NCI-H1105 (cell line): ENCODE measurements around the gene MBOAT1.
"Not testable (repeated sequence)": the region's sequence is repeated elsewhere in the genome, so short reads cannot be mapped to it uniquely, and the experiment has no call there.

Experiments used
- DNase-seq: peaks from one replicate; lab custom pipeline; 2025; lab: John Stamatoyannopoulos, UW

Gene MBOAT1

DNA sequence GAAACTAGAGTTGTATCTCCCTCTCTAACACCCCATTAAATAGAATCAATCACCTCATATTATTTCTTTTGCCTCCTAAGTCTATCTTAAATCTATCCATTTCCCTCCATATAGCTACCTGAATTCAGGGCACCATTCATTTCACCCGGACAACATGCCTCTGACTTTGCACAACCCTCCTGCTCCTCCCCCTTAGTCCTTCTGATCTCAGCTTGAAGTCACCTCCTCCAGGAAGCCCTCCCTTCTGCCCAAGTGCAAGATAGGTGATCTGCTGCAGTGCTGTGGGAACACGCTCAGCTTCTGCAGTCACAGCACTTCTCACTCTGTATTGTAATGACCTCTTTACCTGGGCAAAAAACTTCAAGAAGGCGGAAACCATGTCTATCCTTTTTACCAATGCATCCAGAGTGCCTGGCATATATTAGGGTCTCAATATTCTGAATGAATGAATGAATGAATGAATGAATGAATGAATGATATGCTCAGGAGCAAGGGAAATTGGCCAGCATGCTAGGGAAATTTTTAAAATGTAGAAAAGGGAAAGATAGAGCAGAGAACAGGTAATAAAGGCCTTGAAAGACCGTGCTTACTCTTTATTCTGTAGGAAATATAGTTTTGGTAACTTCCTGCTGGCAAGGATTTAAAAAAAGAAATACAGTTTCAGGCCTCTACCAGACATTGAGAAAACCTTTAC lies 41.7 kb downstream of the MBOAT1 start:
- DNase-seq: no peak

DNA sequence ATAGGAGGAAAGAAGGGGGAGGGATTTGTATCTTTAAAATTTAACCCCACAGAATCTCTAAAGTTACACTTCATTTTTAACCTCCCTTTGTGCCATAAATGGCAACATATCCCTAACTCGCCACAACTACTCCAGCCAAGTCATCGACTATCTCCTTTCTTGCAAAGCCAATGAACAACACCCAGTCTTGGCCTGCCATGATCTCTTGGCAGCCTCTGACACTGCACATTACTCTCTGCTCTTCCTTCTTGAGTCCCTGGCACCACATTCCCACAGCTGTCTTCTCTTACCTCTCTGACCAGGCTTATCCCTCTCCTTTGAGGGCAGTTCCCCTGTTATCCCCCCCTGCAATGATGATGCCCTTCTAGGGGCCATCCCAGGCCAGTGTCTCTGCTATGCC lies 42.5 kb downstream of the MBOAT1 start:
- no peak for DNase-seq

DNA sequence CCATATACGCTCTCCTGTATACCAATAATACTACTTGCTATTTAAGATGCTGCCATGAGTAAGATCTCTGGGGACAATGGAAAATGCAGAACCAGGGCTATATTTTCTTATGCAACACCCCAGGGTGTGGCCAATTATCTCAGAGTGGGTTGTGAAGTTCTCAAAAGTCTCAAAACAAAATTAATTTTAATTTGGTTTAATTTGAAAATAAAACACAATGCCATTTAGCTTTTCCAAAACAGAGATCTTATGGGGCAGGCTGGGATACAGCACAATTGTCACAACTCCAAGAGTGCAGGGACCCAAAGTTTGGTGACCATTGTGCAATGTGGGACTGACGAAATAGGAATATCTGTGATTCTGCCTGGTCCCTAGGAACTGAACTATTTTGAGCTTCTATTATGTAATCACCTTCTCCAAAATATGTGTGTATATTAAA lies 43.1 kb downstream of the MBOAT1 start:
- no peak for DNase-seq

DNA sequence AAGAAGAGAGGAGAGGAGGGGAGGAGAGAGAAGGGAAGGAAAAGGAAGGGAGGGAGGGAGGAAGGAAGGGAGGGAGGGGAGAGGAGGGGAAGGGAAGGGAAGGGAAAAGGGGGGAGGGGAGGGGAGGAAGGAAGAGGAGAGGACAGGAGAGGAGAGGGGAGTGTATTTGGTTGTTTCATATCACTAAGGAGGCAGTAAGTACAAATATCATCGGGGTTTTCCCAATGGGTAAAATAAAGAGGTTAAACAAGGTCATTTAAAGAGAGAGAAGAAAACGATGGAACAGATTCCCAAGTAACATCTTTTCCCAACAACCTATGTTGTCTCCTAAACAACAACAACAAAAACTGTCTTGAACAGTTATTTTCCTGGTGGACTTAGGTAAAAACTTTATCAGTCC lies 43.6 kb downstream of the MBOAT1 start:
- no peak for DNase-seq

DNA sequence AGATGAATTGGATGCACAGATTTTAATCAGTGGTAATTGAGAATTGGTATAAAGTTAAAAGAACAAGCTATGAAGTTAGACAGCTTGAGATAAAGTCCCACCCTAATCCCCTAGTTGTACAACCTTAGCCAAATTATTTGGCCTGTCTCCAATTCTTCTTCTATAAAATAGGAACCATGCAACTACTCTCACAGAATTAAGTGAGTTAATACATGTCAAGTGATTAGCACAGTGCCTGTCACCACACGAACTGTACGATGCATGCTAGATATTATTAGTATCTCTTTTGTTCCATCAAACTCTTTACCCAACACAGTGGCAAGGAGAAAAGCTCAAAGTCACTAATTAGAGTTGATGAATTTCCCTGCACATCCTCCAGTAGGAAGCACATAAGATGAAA lies 44.7 kb downstream of the MBOAT1 start:
- no peak for DNase-seq

DNA sequence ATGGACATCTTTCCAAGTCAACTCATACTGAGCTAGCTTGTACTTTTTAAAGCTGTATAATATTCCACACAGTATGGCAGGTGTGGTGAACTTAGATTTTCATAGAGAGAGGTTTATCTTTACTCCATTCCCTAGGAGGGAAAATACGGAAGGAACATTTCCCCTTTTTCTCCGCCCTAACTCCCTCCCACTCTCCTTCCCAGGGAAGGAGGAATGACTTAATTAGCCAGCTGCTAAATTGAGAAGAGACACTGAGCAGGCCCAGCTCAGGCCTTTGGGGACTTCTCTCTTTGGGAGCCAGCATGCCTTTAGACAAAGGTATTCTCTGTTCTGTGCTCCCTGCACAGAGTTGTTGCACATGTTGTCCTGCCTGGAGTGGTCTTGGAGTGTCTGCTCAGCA lies 46.1 kb downstream of the MBOAT1 start:
- DNase-seq: no peak

DNA sequence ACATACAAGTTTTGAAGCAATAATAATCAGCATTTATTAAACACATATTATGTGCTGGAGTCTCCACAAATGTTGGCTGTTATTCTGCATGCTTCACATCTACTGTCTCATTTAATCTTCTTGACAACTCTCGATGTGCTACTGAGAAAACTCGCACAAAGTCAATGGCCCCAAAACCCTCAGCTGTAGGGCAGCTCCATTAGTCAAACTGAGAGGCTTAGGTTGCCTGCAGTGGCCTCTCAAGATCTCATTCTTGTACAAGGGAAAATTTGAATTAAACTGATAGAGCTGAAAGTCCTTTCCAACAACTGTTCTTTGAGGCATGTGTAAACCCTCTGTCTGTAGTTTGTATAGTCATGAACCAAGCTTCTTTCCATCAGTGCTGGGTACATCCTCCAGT lies 49.8 kb downstream of the MBOAT1 start:
- DNase-seq: no peak

DNA sequence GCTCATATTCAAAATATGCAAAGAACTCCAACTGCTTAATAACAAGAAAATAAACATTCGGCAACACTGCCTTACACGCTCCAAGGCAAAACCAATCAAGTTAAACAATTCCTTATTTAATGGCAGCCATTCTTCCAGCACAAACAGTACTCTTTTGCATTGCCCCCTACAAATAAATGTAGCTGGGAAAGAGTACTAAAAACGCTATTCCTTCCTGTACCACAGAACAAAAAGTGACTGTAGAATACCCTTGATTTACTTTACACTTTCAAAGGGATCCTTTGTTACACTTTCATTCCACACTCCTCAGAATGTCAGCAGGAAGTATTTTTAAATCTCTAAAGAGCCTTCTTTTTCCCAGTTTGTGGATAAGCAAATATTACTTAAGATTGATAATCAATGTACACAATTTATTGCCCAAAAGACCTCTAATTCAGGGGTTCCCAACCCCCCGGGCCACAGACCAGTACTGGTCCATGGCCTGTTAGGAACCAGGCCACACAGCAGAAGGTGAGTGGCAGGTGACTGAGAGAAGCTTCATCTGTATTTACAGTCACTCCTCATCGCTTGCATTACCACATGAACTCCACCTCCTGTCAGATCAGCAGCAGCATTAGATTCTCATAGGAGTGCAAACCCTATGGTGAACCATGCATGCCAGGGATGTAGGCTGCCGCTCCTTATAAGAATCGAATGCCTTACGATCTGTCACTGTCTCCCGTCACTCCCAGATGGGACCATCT lies 51.6 kb downstream of the MBOAT1 start:
- DNase-seq: no peak

DNA sequence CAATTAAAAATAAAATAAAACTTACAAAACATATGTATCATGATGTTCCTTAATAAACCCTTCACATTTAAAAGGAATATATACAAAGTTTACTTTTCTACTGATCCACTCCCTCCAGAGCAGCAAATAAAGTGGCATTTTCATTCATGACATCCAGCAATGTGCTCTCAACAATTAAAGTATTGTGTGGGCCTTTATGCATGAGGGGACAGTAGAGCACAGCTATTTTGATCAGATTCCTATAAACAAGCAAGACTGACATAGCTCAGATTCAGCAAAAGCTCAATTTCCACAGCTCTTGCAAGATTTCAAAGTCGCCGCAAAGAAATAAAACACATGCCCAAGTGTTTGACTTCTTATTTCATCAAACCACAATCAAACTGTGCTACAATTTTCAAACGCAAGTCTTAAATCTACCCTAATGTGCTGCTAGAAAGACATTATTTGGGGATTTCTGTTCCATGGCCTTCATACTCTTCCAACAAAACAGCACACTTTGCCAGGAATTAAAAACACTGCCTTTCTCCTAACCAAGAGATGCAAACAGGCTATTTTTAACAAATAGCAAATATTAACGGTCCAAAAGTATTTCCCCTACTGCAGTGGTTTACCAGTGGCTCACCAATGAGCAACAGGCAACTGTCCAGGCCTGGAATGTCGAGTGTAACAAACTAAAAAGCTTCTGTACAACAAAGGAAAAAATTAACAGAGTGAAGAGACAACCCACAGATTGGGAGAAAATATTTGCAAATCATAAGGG lies 52.3 kb downstream of the MBOAT1 start:
- no peak for DNase-seq

DNA sequence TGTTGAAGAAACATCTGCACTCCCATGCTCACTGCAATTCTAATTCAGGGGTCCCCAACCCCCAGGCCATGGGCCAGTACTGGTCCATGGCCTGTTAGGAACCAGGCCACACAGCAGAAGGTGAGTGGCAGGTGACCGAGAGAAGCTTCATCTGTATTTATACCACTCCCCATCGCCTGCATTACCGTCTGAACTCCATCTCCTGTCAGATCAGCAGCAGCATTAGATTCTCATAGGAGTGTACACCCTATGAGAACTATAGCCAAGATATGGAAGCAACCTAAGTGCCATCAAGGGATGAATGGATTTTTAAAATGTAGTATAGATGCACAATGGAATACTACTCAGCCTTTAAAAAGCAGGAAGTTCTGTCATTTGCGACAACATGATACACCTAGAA lies 53.2 kb downstream of the MBOAT1 start:
- no peak for DNase-seq

DNA sequence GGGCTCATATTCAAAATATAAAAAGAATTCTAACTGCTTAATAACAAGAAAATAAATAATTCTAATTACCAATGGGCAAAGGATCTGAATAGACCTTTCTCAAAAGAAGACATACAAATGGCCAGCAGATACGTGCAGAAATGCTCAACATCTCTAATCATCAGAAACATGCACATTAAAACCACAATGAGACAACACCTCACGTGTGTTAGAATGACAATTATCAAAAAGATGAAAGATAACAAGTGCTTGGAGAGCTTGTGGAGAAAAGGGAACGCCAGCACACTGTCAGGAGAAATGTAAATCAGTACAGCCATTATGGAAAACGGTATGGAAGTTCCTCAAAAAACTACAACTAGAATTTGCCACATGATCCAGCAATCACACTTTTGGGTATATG lies 53.6 kb downstream of the MBOAT1 start:
- no peak for DNase-seq

DNA sequence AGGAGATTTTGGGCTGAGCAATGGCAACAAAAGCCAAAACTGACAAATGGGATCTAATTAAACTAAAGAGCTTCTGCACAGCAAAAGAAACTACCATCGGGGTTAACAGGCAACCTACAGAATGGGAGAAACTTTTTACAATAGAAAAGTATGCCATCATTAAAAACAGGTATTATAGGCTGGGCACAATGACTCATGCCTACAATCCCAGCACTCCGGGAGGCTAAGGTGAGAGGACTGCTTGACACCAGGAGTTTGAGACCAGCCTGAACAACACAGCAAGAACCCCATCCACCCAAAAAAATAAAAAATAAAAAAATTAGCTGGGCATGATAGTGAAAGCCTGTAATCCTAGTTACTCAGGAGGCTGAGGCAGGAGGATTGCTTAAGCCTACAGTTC lies 55.4 kb downstream of the MBOAT1 start:
- DNase-seq: no peak

DNA sequence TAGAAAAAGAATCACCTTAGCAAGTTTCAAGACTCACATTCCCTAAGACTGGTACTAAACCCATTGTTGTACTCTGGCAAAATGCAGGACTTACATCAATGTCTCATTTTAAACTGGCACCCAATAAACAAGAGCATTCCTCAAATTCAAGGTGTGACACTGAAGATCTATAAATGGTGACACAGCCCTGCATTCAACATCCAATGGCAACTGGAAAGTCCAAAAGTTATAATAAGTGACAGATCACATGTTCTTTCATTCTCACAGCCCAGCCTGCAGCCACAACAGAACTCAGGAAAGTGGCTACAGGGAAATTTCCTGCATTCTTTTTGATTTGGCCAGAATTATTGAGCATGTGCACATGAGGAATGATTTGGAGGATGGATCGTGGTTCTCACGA lies 57.5 kb downstream of the MBOAT1 start:
- DNase-seq: no peak

DNA sequence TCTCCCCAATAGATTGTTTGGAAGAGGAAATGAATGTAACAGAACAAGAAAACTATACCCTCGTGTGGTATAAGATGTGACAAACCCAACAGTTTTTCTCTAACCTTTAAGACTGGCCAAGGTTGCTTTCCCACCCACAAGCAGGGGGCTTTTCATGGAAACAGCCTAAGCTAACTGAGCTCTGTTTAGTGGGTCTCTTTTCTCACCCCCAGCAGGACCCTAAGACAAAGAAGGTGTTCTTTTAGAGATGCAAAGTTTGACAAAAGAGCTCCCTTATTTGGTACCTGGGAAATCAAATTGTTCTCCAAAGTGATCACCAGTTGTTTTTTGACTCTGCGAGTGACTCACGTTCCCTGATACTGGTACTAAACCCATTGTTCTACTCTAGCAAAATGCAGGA lies 59.1 kb downstream of the MBOAT1 start:
- DNase-seq: no peak

DNA sequence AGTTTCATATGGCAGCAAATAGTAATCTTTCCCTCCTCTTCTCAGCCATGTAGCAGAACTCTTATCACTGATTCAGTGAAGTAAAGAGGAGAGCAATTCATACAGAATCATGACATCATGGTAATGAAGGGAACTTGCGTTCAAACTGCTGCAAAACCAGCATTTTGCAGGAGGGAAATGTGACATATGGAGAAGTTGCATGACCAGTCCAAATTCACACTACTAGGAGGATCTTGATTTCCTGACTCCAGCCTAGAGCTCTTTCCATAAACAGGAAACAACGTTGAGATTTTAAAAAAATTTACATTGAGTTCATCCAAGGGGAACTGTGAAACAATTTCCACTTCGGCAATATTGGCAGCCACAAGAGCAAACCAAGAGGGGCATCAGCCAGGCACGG lies 63.8 kb downstream of the MBOAT1 start:
- no peak for DNase-seq

DNA sequence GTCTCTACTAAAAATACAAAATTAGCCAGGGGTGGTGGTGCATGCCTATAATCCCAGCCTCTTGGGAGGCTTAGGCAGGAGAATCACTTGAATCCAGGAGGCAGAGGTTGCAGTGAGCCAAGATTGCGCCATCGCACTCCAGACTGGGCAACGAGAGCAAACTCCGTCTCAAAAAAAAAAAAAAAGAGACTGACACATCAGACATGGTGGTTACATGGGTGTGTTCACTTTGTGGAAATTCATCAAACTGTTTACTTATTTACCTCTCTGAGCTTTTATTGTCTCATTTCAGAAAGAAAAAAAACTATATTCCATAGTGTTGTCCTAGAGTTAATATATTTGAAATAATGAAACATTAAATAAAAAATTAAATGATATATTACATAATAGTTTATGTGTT lies 64.8 kb downstream of the MBOAT1 start:
- no peak for DNase-seq

DNA sequence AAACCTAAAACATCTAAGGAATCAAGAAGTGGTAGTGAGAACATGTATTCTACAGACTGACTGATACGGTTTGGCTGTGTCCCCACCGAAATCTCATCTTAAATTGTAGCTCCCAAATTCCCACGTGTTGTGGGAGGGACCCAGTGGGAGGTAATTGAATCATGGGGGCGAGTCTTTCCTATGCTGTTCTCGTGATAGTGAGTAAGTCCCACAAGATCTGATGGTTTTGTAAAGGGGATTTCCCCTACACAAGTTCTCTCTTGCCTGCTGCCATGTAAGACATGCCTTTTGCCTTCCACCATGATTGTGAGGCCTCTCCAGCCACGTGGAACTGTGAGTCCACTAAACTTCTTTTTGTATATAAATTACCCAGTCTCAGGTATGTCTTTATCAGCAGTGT lies 65.4 kb downstream of the MBOAT1 start:
- not testable (repeated sequence) for DNase-seq

DNA sequence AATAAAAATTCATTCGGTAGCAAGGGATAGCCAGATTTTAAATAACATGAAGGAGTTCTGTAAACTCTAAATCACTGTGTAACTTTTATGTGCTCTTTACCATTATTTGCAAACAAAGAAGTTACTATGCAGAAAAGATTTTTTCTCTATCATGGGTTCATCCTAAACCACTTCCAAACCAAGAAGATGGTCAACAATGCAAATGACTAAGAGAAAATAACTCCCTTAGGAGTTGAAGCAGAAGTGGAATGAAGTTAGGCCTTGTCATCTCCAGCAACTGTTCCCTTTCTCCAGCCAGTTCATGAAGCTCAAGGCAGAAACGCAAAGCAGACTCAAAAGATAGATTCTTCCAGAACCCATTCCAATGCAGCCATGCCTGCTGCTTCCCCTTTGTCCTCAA lies 66.0 kb downstream of the MBOAT1 start:
- no peak for DNase-seq

DNA sequence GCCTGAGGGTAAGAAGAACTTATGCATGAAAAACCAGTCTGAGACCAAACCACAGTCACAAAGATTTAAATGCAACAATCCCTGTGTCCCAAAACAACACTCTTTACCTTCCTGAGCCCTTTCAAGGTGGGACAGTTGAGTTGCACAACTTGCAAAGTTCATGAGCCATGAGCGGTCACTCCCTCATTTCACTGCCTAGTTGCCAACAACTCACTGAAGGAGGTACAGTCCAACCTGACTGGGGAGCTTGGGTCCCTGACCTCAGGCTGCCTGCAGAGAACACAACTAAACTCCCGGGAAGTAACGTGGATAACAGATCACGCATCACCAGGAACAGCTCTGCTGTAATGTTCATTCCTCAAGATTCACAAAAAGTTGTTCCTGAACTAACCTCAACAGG lies 69.4 kb downstream of the MBOAT1 start:
- DNase-seq: no peak

DNA sequence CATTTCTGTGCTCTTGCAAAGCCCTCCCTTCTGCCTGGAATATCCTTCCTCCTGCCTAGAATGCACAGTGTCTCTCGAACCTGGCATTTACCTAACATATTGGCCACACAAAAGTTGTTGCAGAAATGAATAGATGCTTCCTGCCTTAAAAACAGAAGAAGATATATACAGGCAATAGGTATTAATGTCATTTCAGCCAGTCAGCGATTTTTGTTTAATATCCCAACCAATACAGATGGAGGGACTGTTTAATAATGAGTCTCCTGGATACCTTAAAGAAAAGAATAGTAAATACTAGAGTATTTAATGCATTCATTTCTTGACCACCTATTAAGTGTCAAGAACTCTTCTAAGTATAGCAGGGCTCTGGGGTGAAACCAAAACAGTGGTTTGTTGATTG lies 70.3 kb downstream of the MBOAT1 start:
- DNase-seq: no peak

DNA sequence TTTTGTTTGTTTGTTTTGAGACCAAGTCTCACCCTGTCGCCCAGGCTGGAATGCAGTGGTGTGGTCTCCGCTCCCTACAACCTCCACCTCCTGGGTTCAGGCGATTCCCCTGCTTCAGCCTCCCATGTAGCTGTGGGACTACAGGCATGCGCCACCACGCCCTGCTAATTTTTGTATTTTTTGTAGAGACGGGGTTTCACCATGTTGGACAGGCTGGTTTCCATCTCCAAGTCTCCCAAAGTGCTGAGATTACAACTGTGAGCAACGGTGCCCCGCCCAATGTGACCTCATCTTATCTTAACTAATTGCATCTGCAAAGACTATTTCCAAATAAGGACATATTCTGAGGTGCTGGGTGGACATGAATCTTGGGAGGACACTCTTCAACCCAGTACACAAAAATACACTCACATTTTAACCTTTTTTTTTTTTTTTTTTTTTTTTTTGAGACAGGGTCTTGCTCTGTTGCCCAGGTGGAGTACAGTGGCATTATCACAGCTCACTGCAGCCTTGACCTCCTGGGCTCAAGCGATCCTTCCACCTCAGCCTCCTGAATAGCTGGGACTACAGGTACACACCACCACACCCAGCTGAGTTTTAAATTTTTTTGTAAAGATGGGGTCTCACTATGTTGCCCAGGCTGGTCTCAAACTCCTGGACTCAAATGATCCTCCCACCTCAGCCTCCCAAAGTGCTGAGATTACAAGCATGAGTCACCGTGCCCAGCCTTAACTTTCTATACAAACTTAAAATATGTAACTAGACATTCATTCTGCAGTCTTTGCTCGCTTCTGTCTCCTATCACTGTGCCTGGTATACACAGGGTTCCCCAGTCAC lies 72.9 kb downstream of the MBOAT1 start:
- DNase-seq: not testable (repeated sequence)

DNA sequence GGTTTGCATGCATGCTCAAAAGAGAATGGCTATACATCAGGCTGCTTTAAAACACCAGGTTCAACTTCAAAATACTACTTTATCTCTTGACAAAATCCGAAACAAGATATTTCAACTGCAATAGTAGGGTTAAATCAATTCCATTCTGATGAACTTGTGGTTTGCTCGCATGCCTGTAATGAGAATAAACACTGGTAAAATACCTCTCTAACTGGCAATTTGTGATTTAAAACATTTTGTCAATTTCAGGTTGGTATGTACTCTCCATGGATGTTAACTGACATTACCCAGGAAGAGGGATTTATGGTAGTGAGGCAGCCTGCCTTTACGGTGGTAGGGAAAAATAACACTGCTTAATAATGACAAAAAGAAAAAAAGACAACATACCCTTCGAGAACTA lies 74.4 kb downstream of the MBOAT1 start:
- DNase-seq: no peak
